GM12891 (cell line): Measurements from ENCODE around the gene ARFGAP2.

ENCODE experiments used
- POLR2A ChIP-seq: IDR thresholded peaks from 2 replicates; pipeline ENCODE4 v1.6.1; 2011; ENCODE audit warnings: low read depth, low read length, control low read depth
- POLR2AphosphoS5 ChIP-seq: IDR thresholded peaks from 2 replicates; pipeline ENCODE4 v1.6.1; 2011; ENCODE audit warnings: low read depth, low read length, control low read depth
- TAF1 ChIP-seq: IDR thresholded peaks from 2 replicates; pipeline ENCODE4 v1.6.1; 2011; ENCODE audit warnings: low read depth, low read length, control low read depth

DNA sequence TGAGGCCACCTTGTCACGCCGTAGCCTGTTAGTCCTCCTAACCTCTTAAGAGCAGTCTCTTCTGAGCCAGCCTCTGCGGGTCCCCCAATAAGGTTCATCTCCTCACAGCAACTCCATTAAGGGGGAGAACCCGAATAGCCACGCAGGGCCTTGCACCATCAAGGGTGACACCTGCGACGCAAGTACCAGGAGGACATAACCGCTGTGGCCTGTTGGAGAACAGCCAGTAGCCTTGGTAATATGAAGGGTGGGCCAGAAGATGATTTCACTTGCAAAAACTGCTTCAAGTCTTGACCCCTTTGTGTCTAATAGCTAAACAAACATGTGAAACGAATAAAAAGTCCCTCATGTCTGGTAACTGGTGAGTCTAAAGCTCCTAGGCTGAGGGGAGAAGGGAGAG lies 14.8 kb downstream of the ARFGAP2 start:
- no peak for TF ChIP-seq TAF1
- no peak for TF ChIP-seq POLR2AphosphoS5
- TF ChIP-seq POLR2A = no peak
